ENCODE data around the gene CYRIA.

The CYRIA gene

DNA sequence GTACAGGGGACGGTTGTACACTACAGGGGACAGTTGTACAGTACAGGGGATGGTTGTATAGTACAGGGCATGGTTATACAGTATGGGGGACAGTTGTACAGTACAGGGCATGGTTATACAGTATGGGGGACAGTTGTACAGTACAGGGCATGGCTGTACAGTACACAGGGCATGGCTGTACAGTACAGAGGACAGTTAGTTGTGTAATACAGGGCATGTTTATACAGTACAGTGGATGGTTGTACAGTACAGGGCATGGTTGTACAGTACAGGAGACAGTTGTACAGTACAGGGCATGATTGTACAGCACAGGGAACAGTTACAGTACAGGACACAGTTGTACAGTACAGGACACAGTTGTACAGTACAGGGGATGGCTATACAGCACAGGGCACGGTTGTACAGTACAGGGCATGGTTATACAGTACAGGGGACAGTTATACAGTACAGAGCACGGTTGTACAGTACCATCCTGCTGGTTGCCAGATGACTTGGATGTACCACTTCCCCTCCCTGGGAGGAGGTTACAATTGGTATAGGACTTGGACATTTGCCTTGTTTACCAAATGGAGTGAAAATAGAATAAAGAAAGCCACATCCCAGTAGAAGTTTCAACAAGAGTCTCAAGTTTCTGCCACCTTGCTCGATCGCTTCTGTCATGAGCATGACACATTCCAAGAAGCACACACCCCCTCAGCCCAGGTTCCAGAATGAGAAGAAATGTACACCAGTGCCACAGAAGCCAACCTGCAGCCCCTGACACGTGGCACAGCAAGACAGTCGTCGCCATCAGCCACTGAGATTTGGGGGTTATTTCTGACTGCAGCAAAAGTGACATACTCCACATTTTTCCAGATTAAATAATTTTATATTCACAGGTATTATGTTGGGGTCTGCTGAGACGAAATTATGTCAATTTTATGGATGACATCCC lies 16.0 kb downstream of the CYRIA start:
- no peak for DNase-seq

GRCh38 chr2:16647992-16648617 lies 17.5 kb downstream of the CYRIA start:
- DNase-seq = no peak

DNA sequence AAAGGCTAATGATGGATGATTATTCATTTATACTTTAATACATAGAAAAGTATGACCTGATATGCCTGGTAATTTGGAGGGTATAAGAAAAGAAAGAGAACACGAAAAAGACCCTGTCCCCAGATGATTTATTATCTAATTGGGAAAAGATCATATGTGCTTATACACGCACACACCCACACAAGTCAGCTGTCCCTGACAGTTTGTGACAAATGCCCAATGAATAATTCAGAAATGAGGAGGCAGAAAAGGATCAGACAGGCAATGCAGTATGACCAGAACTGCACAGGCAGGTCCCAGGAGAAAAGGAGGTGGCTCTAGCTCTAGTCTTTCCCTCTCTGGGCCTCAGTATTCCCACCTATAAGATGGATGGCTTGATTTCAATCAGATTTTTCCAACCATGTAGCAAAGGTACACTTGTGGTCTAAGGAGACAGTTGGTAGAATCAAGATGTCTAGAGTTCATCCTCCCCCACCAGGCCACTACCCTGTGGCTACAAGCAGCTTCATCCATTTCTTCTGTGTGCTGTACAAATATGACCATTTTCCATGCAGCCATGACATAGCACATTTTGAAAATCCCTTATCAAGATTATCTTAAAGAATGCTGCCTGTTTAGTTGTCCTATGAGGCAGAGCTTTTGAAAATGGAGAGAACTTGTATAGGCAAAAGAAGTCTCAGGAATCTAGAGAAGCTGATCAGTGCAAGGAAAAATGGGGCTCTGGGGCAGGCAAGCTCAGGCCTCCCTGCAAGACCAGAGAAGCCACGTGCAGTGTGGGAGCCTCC lies 19.7 kb downstream of the CYRIA start:
- no peak for DNase-seq

DNA sequence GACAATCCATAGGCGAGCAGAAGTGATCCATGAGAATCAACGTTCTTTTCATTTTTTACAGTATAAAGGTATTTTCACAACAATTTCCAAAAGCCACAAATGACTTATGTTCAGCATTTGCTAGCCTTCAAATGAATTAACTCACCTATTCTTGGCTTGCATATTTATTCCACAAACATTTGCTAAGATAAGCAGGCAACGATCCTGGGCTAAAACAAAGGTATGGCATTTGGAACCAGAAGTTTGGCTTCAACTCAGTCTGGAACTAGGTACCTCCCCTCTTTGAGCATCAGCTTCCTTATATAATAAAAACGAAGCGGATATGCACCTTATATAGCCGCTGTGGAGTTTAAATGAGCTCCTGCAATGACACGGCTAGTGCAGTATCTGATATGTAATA lies 20.5 kb downstream of the CYRIA start:
- no peak for DNase-seq

DNA sequence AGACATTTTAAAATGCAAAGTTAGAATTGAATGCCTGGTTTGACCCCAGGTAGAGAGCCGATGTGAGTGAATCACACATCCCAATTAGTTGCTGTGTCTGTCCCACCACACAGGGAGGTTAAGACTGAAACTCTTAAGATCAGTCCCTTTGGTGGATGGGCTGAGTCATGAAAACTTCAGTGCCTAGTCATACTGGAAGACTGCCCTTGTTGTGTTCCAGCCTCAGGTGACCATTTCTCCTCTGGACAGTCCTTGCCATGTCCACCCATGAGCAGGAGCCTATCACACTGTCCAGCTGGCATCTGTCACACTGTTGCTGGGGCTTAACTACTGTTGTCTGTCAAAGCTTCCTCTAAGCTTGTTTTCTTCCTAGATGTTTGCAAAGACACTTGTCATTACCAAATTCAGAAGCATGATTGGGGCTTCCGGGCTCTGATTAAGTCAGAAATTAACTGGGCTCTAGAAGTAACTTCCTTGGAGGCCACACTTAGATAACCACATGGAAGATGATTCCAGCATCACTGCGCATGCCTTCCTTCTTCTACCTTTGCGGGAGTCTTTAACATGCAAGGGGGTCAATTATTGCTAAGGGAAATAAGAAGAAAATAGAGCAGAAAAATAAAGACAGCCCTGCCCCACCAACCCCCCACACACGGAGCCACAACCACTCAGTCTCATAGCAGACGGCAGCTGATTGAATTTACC lies 21.3 kb downstream of the CYRIA start:
- DNase-seq = no peak

DNA sequence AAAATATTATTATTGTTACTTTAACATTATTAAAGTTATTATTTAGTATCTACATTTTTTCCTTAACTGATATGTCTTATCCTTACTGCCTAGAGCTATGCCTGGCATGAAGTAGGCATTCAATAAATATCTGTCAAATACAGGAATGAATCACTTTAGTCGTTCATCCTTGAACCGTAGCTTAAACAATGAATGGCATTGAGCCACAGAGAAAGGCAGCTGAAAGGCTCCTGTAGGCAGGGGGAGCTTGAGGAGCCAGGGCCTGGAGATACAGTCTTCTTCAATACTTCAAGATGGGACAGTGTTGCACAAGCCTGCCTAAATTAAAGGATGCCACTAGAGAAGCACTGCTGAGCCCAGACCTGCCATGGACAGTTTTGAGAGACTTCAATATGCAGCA lies 22.5 kb downstream of the CYRIA start:
- no peak for DNase-seq

GRCh38 chr2:16642088-16642487 lies 23.5 kb downstream of the CYRIA start:
- no peak for DNase-seq

DNA sequence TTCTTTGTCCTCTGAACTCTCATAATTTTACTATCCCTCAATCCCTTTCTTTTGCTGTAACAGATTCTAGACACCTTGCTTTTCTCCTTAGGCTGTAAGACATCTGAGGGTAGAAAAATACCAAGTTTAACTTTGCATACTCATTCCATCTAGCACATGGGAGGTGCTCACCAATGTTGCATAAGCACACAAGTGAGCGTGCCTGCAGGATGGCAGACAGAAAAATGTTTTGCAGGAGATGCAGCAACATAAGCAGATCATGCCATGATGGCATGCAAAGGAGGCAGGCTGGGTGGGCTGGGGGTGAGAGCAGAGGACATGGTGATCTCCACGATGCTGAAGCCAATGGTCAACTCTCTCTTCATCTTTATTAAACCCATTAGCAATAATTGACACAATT lies 24.1 kb downstream of the CYRIA start:
- DNase-seq = no peak

DNA sequence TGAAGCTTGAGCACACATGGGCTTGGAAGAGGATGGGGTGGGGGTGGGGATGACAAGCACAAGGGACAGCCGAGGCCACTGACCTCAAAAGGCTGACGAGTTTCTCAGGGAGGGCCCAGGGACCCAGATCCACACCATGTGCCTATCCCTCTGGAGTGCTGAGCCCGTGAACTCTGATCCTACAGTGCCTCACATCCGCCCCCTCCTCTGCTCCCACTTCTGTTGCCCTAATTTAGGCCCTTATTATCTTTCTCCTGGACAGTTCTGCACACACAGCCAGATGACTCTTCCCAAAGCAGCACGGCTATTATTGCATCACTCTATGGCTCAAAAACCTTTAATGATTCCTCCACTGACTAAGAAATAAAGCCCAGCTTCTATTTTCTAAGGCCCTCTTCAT lies 24.8 kb downstream of the CYRIA start:
- DNase-seq = no peak

- no peak for DNase-seq
Measured at GRCh38 chr2:16640001-16640700, 25.5 kb downstream of the CYRIA start.

GRCh38 chr2:16639431-16639830 lies 26.2 kb downstream of the CYRIA start:
- no peak for DNase-seq

GRCh38 chr2:16638946-16639345 lies 26.7 kb downstream of the CYRIA start:
- DNase-seq = no peak

DNA sequence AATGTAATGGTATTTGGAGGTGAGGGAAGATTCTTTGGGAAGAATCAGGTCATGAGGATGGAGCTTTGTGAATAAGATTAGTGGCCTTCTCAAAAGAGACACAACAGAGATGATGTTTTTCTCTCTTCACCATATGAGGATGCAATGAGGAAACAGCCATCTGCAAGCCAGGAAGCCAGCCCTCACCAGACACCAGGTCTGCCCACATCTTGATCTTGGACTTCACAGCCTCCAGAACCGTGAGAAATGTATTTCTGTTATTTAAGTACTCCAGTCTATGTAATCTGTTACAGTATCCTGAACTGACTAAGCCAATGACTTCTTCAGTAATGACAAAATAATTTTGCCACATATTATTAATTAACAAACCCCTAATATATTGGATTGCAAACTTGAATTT lies 28.3 kb downstream of the CYRIA start:
- no peak for DNase-seq

DNA sequence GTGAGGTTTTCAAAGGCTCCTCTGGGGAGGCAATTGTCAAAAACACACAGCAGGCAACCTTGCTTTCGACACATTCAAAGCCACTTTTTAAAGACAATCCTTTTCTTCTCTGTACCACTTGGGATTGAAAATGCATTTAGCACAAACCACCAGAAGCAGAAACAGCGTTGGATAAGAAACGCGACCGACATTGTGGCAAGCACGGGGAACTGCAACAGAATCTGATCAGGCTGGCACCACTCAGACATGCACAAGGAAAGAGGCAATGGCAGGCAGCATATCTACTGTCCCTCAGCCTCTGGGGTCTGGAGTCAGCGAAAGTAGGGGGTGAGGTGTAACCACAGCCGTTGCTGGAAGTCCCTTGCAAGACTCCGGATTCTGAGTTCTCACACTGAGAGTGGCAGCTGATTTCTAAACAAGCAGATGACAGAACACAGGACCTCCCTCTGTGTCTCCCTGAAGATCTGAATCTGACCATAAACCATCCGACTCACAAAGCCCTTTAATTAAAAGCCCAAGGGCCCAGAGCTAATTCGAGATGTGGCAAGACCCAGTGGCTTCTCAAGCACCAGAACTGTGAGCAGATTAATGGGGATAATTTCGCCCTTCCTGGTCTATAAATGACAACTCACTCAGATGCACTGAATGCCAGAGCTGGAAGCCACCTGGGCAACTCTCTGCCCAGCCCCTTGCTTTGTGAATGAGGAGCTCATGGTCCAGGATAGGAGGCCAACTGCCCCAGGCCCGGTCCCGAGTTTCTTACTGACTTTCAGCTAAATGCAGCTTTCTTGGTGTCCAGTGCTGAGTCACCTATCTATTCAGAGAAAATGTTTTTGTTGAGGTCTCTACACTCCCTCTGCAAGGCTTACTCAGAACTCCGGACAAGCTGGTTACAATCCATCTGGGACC lies 29.6 kb downstream of the CYRIA start:
- DNase-seq = no peak

- no peak for DNase-seq
Measured at GRCh38 chr2:16633621-16634430, 31.8 kb downstream of the CYRIA start.

GRCh38 chr2:16632598-16632997 lies 33.0 kb downstream of the CYRIA start:
- DNase-seq = no peak

DNA sequence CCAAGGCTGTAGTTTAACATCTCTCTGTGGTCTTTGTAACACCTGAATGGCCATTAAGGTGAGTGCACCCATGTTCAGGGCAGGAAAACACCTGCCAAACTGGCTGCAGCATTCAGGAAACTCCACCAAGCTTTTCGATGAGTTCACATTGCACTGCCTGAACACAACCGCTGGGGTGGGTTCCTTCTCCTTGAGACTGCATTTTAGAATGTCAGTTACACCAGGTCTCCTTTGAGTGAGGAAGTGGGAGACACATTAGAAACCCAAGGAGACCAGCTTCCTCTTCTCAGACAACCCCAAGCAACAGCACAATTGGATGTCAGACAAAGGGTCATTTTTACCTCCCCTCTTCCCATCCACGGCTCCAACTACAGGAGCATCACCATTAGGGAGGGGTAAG lies 35.2 kb downstream of the CYRIA start:
- DNase-seq = peak; percentile 33

DNA sequence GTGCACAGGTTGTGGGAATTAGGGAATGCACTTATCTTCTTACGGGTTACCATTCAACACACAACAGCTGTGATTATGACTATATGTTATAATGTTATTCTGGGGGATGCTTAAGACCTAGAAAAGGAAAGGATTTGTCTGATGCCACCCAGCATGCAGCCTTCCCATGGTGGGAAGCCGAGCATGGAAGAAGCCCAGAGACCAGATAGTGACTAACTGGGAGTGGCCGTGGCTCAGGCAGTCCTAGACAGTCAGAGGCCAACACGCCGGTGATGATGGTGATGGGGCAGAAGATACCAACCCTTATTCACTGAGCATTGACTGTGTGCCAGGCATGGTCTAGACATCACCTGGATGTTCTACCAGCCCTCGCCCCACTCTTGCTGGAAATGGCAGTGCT lies 35.9 kb downstream of the CYRIA start:
- DNase-seq = no peak

- DNase-seq = no peak
Measured at GRCh38 chr2:16629044-16629443, 36.6 kb downstream of the CYRIA start.

DNA sequence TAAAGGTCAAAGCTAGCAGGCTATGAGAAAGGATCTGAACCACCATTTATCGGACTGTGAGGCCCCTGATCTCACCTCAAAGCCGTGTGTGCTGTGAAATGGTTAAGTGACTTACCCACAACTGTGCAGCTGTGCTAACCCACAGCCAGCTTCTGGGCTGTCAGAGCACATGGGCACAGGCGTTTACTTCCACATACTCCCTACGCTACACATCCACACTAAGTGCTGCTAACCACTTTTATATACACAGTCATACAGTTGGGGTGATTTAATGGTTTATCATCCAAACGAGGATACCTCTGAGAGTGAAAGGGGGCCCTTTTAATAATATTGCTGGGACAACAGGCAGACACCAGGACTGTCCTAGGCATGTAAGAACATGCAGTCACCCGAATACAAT lies 37.3 kb downstream of the CYRIA start:
- DNase-seq = no peak
